Globus pallidus (tissue), 1 donor: ENCODE results near the gene SEC11C.

ENCODE experiments used
- DNase-seq: peaks from one replicate; pipeline ENCODE4 v3.0.0-alpha.2; 2015; ENCODE audit warnings: low spot score

The SEC11C gene

DNA sequence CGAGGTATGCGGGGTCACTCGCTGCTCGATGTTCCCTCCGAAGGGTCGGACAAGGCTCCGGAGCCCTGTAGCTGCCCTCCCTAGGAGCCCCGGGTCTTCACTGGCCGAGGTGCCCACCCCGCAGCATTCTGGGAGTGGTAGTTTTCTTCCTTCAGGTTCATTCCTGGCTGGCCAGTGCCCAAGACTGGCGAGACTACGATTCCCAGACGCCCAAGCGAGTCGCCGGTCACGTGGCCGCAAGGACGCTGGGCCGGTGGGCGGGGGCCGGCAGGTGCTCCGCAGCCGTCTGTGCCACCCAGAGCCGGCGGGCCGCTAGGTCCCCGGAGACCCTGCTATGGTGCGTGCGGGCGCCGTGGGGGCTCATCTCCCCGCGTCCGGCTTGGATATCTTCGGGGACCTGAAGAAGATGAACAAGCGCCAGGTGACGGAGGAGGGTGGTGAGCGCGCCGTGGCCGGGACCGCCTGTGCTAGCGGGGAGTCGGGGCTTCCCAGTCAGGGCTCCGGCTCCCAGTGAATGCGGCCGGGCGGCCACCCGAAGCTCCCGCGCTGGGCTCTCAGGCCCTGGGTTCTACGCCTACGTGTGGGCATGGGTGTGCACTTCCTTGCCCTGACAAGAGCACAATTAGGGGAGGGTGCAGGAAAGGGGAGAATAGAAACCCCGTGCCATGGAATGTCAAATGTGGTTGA lies at the start of gene SEC11C:
Gene SEC11C, plus strand, starts transcription at position 270 of the 687 bp plus-strand sequence. Its CDS starts 65 bp downstream, at position 335.
- peak; percentile 97 for DNase-seq

- no peak for DNase-seq
Observed at GRCh38 chr18:59090966-59091603, 48.6 kb upstream of the SEC11C start.

DNA sequence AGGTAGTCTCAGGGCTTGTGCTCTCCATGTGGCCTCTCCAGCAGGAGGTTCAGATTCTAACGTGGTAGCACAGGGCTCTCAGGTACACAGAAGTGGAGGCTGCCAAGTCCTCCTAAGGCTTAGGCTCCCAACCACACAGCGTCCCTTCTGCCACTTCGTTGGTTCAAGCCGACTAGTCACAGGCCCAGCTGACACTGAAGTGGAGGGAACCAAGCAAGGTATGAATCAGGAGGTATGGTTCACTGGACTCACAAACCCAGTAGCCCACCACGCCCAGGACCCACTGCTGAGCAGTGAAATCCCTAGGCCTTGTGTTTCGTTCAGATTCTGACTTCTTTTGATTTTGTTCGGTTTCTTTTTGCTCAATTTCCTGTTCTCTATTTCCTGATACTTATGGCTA lies 46.0 kb upstream of the SEC11C start:
- no peak for DNase-seq

GRCh38 chr18:59094569-59094968 lies 45.1 kb upstream of the SEC11C start:
- DNase-seq, result no peak

DNA sequence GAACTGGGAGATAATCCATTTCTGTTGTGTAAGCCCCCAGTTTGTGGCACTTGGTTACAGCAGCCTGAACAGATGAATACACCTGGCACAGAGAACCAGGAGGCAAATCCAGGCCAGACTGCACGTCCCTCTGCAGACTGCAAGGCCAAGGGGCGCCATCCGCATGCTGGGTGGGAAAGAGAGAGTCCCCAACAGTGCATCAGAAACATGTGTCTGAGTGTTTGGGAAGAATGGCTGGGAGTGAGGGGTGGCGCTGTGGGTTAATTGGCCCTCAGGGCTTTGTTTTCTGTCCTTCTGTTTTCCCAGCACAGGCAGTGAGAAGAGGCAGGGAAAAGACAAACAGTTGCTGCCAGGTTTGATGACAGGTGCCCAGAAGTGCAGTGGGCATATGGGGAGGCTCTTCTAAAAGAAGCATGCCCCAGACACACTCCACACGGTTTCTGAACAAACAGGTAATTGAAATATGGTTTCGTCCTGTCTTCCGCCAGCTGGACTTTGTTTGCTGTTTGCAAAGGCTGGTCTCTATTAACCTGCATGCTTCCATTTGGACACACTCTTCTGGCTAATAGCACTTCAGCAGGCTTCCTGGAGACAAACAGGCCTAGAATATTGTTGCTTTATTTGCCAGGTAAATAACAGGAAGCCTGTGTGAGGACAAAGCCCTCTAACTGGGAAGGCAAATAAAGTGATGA lies 43.4 kb upstream of the SEC11C start:
- DNase-seq, result no peak

- DNase-seq, result no peak
Observed at GRCh38 chr18:59101830-59102414, 37.8 kb upstream of the SEC11C start.

DNA sequence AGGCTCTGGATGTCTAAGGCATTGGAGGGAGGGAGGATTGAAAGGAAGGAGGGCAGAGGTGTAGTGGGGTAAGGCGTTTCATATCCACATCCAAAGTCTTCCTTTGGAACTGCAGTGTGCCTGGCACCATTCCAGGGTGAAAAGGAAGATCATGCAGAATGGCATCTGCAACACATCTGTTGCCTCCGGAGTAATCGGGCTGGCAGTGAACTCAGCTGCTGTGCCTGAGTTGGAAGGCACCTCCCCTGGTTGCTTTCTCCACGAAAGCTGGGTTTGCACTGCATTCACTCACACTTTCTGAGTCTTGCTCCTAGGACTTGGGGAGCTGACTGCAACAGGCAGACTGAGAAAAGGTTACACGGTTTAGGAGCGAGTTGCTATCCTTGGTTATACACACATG lies 30.3 kb upstream of the SEC11C start:
- no peak for DNase-seq

GRCh38 chr18:59114160-59114559 lies 25.5 kb upstream of the SEC11C start:
- no peak for DNase-seq

DNA sequence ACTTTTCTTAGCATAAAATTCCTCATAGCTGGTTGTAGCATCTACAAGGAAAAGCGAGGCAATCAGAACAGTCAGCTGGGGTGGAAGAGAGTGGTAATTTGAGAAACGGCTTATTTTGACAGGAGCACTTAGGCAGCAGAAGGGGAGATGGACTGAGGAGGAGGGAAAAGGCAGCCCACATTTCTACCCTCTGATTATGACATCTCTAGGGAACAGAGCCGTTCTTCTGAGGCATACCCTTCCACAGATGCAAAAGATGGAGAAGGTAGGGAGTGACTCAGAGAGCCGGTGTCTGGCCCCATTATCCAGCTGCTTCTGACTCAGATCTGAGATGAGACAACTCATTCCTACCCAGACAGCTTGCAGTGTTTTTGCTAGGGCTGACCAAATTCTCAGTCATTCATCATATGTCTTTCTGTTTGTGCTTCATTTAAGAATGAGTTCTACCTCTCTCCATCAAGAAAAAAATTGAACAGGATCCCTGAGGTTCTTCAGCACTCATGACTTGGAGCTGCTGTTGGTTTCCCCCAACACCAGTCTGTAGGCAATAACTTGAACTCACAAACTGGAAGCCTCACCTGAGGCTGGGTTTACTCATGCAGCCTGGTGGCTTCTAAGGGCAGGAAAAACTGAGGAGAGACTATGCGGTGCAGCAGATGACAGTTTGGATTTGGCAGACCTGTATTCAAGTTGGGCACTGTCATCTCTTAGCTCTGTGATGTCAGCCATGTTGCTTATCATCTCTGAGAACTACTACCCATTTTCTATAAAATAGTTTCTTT lies 15.9 kb upstream of the SEC11C start:
- no peak for DNase-seq

GRCh38 chr18:59124370-59124704 lies 15.3 kb upstream of the SEC11C start:
- no peak for DNase-seq

- no peak for DNase-seq
Observed at GRCh38 chr18:59127047-59127446, 12.6 kb upstream of the SEC11C start.

- DNase-seq, result no peak
Observed at GRCh38 chr18:59129951-59130703, 9.6 kb upstream of the SEC11C start.

DNA sequence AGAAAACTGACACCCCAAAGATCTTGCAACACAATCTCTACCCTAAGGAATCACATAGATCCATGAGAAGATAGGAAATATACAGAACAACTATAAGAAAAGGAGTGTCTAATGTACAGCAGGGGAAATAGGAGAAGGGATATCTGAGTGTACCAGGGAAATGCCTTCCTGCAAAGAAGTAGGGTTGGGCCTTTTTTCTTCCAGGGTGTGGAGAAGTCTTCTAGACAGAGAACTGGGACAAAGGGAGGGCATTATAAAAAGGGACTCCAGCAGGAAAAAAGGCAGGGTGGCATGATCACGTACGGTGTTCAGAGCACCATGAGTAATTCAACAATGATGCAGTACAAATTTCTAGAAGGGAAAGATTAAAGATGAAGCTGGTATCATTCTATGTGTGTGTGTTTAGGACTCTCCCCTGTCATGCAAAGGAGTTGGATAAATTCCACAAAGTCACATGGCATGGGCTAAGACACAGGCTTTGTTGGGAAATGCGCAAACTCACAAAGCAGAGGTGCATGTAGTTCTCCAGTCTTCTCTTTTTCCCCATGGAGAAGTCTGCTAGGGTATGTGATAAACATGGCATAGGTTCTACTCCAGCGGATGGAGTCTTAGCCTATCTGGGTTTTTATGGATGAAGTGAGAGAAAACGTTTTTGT lies 6.7 kb upstream of the SEC11C start:
- DNase-seq, result no peak

DNA sequence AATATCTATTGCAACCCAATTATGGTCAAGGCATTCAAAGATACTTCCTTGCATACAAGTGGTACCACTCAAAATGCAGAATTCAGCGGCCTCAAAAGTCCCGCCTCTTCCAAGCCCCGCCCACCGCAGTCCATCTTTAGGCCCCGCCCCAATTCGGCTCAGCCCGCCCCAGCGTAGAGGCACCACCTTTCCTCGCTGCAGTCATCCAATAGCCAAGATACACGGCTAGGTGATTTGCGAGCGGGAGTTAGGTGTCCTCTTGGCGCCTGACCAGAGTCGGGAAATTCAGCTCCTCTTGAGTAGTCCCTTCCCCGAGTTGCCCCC lies 431 bp upstream of the SEC11C start:
- no peak for DNase-seq

GRCh38 chr18:59140302-59140885 lies 710 bp downstream of the SEC11C start:
- peak; percentile 54 for DNase-seq

- peak; percentile 90 for DNase-seq
Observed at GRCh38 chr18:59141294-59142068, 1.8 kb downstream of the SEC11C start.

GRCh38 chr18:59142274-59142673 lies 2.6 kb downstream of the SEC11C start:
- DNase-seq, result peak; percentile 35

DNA sequence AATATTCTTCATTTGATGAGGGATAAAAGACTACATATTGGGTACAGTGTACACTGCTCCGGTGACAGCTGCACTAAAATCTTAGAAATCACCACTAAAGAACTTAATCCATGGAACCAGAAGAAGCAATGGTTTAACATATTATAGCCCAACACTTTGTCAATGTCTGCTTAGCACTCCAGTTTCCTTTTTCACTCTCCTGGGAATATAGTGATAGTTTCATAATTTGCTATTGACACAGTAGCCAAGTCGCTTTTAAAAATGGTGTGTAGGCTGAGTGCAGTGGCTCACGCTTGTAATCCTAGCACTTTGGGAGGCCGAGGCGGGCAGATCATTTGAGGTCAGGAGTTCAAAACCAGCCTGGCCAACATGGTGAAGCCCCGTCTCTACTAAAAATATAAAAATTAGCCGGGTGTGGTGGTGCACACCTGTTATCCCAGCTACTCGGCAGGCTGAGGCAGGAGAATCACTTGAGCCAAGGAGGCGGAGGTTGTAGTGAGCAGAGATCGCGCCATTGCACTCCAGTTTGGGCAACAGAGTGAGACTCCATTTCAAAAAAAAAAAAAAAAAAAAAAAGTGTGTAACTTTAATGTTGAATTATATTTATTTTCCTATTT lies 3.2 kb downstream of the SEC11C start:
- peak; percentile 14 for DNase-seq

GRCh38 chr18:59143441-59143840 lies 3.8 kb downstream of the SEC11C start:
- DNase-seq, result no peak
